COR-L47 (cell line): Measurements from ENCODE around the gene FJX1.

Experiments used
- DNase-seq: peaks from one replicate; lab custom pipeline; 2025; lab: John Stamatoyannopoulos, UW

Gene FJX1

DNA sequence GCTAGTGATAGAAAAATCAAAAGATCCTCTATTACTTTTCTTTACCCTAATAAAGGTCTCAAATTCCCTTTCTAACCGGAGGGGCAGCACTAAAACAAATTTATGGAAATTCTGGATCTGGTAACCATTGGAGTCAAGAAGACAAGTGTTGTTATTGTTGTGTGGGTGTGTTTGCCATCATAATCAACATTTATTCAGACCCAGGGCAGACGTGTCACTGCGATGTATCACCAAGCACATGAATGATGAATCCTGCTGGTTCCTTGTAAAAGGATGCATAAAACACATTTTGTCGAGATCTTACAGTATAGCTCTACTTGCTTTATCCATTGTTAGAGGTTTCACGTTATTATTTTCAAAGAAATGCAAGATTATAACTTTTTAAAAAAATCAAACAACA is 12.1 kb upstream of the FJX1 start:
- no peak for DNase-seq

DNA sequence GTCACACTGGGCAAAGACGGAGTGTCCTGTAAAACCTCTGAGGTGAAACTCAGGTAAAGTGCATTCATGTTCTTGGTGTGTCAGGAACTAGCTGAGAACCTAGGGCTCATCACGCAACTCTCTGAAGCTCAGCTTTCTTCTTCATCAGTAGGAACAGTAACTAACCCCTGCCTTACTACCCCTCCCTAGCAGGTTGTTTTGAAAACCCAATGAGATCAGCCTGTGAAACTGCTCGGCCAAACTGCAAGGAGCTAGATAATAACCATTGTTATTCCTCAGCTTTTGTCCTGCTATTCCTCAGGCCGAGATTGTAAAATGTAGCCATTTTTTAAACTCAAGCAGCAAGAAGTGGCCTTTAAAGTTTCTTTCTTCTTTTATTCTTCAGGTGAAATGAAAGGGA is 9.8 kb upstream of the FJX1 start:
- no peak for DNase-seq

GRCh38 chr11:35609656-35610055 is 8.6 kb upstream of the FJX1 start:
- DNase-seq: no peak

DNA sequence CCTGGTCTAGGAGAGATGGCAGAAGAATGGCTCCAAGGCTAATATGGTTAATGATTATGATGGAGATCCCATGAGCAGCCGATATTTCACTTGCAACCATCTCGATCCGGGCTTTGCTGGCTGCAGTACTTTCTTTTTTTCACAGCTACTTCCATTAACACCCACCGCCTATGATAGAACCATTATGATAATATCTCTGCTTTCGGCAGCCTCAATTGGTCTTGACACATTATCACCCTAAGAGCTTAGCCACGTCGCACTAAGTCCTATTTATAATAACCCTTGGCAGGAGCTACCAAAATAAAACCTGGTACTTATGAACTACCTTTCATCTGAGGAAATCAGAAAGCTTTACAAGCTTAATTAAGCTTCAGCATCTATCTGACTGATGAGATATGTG is 7.6 kb upstream of the FJX1 start:
- DNase-seq: no peak

- no peak for DNase-seq
Measured at GRCh38 chr11:35611741-35612140, 6.5 kb upstream of the FJX1 start.

GRCh38 chr11:35614939-35615569 is 3.2 kb upstream of the FJX1 start:
- DNase-seq: peak; percentile 53

DNA sequence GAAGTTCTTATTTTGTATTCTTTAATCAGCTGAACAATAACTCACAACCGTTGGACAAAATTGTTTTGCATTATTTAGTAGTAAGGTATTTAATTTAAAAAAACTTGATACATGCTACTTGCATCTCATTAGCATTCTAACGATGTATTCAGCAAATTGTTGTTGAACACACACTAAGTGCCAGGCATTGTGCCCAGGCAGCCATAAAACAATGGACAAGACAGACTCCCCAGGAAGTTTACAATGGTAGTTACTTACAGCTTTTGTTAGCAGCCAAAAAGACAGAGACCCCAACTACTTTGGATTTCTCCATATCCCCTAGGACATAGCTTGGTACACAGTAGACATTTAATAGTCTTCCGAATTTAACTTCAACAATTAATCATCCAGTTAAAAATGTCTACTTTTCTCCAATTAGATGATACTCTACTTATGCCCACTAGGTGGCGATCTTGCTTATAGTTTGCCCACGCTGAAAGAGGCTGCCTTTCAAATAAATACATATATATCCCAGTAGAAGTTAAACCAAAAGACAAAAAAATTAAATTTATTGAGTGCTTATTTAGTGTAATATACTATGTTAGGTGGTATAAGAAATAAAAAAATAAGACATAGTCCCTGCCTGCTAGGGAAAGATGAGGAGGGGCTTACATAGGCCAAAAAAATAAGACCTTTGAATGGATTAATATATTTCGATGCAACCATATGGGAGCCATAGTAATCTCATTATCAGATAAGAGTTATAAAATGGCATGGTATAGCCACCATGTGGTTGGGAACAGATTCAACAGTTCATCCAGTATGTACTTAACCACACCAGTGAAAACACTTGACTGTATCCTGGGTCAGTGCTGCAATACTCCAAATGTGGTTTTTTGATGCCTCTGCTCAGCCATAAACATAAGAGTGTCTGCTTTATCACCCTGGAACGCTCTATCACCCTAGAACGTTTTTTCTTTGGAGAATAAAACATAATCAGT is 2.0 kb upstream of the FJX1 start:
- DNase-seq: peak; percentile 38

- DNase-seq: no peak
Measured at GRCh38 chr11:35617316-35617686, 959 bp upstream of the FJX1 start.

DNA sequence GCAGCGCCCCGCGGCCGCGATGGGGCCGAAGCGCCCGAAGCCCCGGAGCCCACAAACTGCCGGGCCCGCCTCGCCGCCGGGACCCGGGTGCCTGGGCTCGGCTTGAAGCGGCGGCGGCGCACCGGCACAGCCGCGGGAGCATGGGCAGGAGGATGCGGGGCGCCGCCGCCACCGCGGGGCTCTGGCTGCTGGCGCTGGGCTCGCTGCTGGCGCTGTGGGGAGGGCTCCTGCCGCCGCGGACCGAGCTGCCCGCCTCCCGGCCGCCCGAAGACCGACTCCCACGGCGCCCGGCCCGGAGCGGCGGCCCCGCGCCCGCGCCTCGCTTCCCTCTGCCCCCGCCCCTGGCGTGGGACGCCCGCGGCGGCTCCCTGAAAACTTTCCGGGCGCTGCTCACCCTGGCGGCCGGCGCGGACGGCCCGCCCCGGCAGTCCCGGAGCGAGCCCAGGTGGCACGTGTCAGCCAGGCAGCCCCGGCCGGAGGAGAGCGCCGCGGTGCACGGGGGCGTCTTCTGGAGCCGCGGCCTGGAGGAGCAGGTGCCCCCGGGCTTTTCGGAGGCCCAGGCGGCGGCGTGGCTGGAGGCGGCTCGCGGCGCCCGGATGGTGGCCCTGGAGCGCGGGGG is 346 bp downstream of the FJX1 start:
- peak; percentile 39 for DNase-seq

DNA sequence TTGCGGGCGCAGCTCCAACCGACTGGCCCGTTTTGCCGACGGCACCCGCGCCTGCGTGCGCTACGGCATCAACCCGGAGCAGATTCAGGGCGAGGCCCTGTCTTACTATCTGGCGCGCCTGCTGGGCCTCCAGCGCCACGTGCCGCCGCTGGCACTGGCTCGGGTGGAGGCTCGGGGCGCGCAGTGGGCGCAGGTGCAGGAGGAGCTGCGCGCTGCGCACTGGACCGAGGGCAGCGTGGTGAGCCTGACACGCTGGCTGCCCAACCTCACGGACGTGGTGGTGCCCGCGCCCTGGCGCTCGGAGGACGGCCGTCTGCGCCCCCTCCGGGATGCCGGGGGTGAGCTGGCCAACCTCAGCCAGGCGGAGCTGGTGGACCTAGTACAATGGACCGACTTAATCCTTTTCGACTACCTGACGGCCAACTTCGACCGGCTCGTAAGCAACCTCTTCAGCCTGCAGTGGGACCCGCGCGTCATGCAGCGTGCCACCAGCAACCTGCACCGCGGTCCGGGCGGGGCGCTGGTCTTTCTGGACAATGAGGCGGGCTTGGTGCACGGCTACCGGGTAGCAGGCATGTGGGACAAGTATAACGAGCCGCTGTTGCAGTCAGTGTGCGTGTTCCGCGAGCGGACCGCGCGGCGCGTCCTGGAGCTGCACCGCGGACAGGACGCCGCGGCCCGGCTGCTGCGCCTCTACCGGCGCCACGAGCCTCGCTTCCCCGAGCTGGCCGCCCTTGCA is 1.0 kb downstream of the FJX1 start:
- DNase-seq: peak; percentile 65

- DNase-seq: peak; percentile 61
Measured at GRCh38 chr11:35619855-35620640, 1.8 kb downstream of the FJX1 start.

- no peak for DNase-seq
Measured at GRCh38 chr11:35620795-35621194, 2.5 kb downstream of the FJX1 start.

DNA sequence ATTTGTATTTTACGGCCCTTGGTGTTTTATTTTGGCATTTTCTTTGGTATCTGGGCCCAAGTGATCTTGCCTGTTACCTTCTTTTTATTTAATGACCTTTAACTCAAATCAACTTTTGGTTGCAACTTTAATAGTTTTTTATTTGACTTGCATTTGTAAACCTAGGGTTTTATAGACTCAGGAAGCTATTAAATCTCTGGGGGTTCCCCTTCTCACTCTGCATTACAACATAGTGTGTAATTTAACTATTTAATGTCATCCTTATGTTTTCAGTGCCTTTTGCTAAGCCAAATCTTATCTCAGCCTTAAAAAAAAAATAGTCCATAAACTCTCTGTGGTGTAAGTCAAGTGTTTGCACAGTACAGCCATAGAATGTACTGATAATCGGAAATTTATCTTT is 3.4 kb downstream of the FJX1 start:
- no peak for DNase-seq

GRCh38 chr11:35622070-35622469 is 3.8 kb downstream of the FJX1 start:
- no peak for DNase-seq

- DNase-seq: no peak
Measured at GRCh38 chr11:35623621-35624168, 5.4 kb downstream of the FJX1 start.

DNA sequence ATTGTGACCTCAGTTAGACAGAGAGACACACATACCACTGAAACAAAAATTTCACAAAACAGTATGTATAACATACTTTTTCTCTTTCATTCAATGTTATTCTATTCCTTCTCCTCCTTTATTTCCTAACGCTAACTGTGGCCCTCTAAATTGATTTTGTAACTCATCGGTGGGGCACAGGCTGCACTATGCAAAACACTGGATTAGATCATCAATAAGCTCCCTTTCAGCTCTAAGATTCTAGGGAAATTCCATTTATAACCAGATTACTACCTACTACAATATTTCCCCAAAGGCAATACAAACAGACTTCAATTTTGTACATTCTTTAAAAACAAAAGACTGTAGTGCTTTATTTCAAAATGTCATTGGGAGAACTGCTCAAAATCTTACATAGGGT is 6.1 kb downstream of the FJX1 start:
- DNase-seq: no peak

DNA sequence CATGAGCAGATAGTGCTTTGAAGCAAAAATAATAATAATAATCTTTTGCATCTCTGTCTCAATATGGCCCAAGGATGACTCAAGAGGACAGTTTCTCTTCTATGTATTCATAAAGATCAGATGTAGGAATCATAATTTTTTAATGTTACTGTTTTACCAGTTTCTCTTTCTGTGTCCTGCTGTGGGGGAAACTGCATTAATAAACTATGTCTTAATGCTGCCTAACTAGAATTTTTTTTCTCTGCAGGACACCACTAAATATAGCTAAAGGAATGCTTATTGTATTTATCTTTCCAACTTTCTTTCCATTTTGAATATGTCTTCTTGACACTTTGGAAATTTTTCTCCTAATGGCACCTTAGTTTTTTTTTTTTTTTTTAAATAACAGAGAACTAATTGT is 6.5 kb downstream of the FJX1 start:
- no peak for DNase-seq

GRCh38 chr11:35626501-35626900 is 8.2 kb downstream of the FJX1 start:
- DNase-seq: no peak

DNA sequence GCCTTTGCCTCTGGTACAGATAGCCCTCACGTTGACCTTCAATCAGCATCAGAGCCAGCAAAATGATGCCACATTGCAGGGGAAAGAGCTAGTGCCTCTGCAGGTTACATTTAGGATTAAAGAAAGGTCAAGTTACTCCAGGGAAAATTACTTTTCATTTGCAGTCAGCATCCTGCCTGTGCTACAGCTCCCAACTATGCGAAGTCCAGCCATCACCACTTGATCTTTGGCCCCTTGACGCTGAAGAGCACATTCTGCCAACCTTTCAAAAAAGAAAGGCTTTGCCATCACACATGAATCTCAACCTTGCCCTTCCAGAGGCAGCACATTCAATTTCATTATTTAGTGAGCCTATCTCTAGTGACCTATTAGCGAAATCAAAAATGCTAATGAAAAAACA is 11.3 kb downstream of the FJX1 start:
- no peak for DNase-seq

GRCh38 chr11:35629914-35630313 is 11.7 kb downstream of the FJX1 start:
- no peak for DNase-seq

- DNase-seq: no peak
Measured at GRCh38 chr11:35631891-35632290, 13.6 kb downstream of the FJX1 start.
